Measurements from ENCODE around the gene METTL1. TPM values are rescaled to one million over a fixed set of nuclear protein-coding genes. Genes with fewer than 3 reads are reported as not detected.

METTL1 gene
- total and polyA plus RNA-seq, 2 experiments from 2014 or later: 8.6 to 31.1 TPM

- WGBS (ENCODE audit: low lambda C conversion rate, missing lambda C conversion rate): 94% methylated on average over 11 of the region's 11 CpGs
- peaks cover 21% of the 10 kb centered on the region for H3K27me3 ChIP-seq
- H3K79me2 ChIP-seq: no peaks in the 10 kb centered on the region
- H3K4me2 ChIP-seq: no peak overlapping the region
- no peak overlapping the region for H3K4me3 ChIP-seq
- no peaks in the 10 kb centered on the region for H3K9me3 ChIP-seq (ENCODE audit: low read depth)
- no peaks in the 10 kb centered on the region for H3K9me2 ChIP-seq (replicated peaks; ENCODE audit: insufficient read depth)
- H3K4me1 ChIP-seq (ENCODE audit: insufficient read depth): no peaks in the 10 kb centered on the region
- peak; percentile 2 for DNase-seq (ENCODE audit: low spot score)
- TF ChIP-seq CTCF (IDR thresholded peaks at IDR 0.05; ENCODE audit: poor library complexity): no peak
- TF ChIP-seq EZH2 (IDR thresholded peaks at IDR 0.05; ENCODE audit: borderline replicate concordance): no peak
- no peak for TF ChIP-seq EZH2phosphoT487 (IDR thresholded peaks at IDR 0.05; ENCODE audit: low read depth, severe bottlenecking, unreplicated experiment)
- no peaks in the 10 kb centered on the region for H3K36me3 ChIP-seq (replicated peaks; ENCODE audit: insufficient read depth, low read depth)
- H3K27ac ChIP-seq: no peak overlapping the region
- no peak overlapping the region for H2AFZ ChIP-seq
- H4K20me1 ChIP-seq (ENCODE audit: insufficient read depth, poor library complexity, severe bottlenecking): no peaks in the 10 kb centered on the region
Measured at GRCh38 chr12:57720606-57721595, 51.0 kb downstream of the METTL1 start.

GRCh38 chr12:57719777-57720605 is 51.9 kb downstream of the METTL1 start:
- 95% methylated on average over 20 of the region's 20 CpGs for WGBS (ENCODE audit: low lambda C conversion rate, missing lambda C conversion rate)
- Histone ChIP-seq H3K4me2 (no peak overlapping the region), H4K20me1 (ENCODE audit: insufficient read depth, poor library complexity, severe bottlenecking) (no peaks in the 10 kb centered on the region), H3K4me3 (no peak overlapping the region), H2AFZ (no peak overlapping the region), H3K9me3 (ENCODE audit: low read depth) (no peaks in the 10 kb centered on the region), H3K4me1 (ENCODE audit: insufficient read depth) (no peaks in the 10 kb centered on the region), H3K27me3 (peaks cover 15% of the 10 kb centered on the region), H3K9me2 (replicated peaks; ENCODE audit: insufficient read depth) (no peaks in the 10 kb centered on the region), H3K36me3 (replicated peaks; ENCODE audit: insufficient read depth, low read depth) (no peaks in the 10 kb centered on the region), H3K27ac (no peak overlapping the region), H3K79me2 (no peaks in the 10 kb centered on the region)
- DNase-seq (ENCODE audit: low spot score): peak; percentile 1
- no peak for TF ChIP-seq CTCF (IDR thresholded peaks at IDR 0.05; ENCODE audit: poor library complexity)
- no peak for TF ChIP-seq EZH2 (IDR thresholded peaks at IDR 0.05; ENCODE audit: borderline replicate concordance)
- TF ChIP-seq EZH2phosphoT487 (IDR thresholded peaks at IDR 0.05; ENCODE audit: low read depth, severe bottlenecking, unreplicated experiment): no peak

- Histone ChIP-seq H3K9me3 (ENCODE audit: low read depth) (no peaks in the 10 kb centered on the region), H3K4me2 (no peak overlapping the region), H3K4me3 (no peak overlapping the region), H3K36me3 (replicated peaks; ENCODE audit: insufficient read depth, low read depth) (no peaks in the 10 kb centered on the region), H3K4me1 (ENCODE audit: insufficient read depth) (no peaks in the 10 kb centered on the region), H4K20me1 (ENCODE audit: insufficient read depth, poor library complexity, severe bottlenecking) (no peaks in the 10 kb centered on the region), H3K79me2 (no peaks in the 10 kb centered on the region), H2AFZ (no peak overlapping the region), H3K9me2 (replicated peaks; ENCODE audit: insufficient read depth) (no peaks in the 10 kb centered on the region), H3K27ac (no peak overlapping the region), H3K27me3 (peaks cover 4% of the 10 kb centered on the region)
- WGBS (ENCODE audit: low lambda C conversion rate, missing lambda C conversion rate): 98% methylated on average over 15 of the region's 15 CpGs
- no peak for TF ChIP-seq EZH2 (IDR thresholded peaks at IDR 0.05; ENCODE audit: borderline replicate concordance)
- DNase-seq (ENCODE audit: low spot score): peak; percentile 2
Measured at GRCh38 chr12:57718641-57719528, 53.0 kb downstream of the METTL1 start.

Small RNAs within 50 kb of the gene (microRNA-seq; reads per million reads assigned to microRNA genes)
- gene MIR6759: 1.3 reads per million

Small RNAs within 50 kb of the gene (small RNA-seq; reads per million reads assigned to genes)
- not detected for gene RNU6-1083P

Other genes with a start within 250 kb of the METTL1 start
- 6.6 and 7.0 TPM in 2 replicates for gene MBD6, start 249.3 kb downstream of the METTL1 start, total RNA-seq
- gene MBD6, start 249.3 kb downstream of the METTL1 start, polyA plus RNA-seq: 35.2 and 39.8 TPM in 2 replicates
- gene DCTN2, start 224.9 kb downstream of the METTL1 start, total RNA-seq: 122 and 124 TPM in 2 replicates
- gene DCTN2, start 224.9 kb downstream of the METTL1 start, polyA plus RNA-seq: 110 and 112 TPM in 2 replicates
- gene KIF5A, start 222.1 kb downstream of the METTL1 start, total RNA-seq: 0.03 and 0.16 TPM in 2 replicates
- gene KIF5A, start 222.1 kb downstream of the METTL1 start, polyA plus RNA-seq: 0.18 TPM in 2 replicates
- 30.0 and 41.6 TPM in 2 replicates for gene PIP4K2C, start 180.9 kb downstream of the METTL1 start, total RNA-seq
- gene PIP4K2C, start 180.9 kb downstream of the METTL1 start, polyA plus RNA-seq: 32.3 and 34.2 TPM in 2 replicates
- 17.7 and 19.9 TPM in 2 replicates for gene DTX3, start 167.3 kb downstream of the METTL1 start, total RNA-seq
- 31.2 and 42.9 TPM in 2 replicates for gene DTX3, start 167.3 kb downstream of the METTL1 start, polyA plus RNA-seq
- gene ARHGEF25, start 160.7 kb downstream of the METTL1 start, total RNA-seq: 9.0 and 12.6 TPM in 2 replicates
- 0.29 and 1.3 TPM in 2 replicates for gene ARHGEF25, start 160.7 kb downstream of the METTL1 start, polyA plus RNA-seq
- gene B4GALNT1, start 138.9 kb downstream of the METTL1 start, total RNA-seq: 0.24 and 0.97 TPM in 2 replicates
- gene B4GALNT1, start 138.9 kb downstream of the METTL1 start, polyA plus RNA-seq: 0.97 and 1.2 TPM in 2 replicates
- 303 and 366 TPM in 2 replicates for gene OS9, start 78.0 kb downstream of the METTL1 start, total RNA-seq
- 243 and 250 TPM in 2 replicates for gene OS9, start 78.0 kb downstream of the METTL1 start, polyA plus RNA-seq
- 0.33 and 0.76 TPM in 2 replicates for gene AGAP2, start 33.4 kb downstream of the METTL1 start, total RNA-seq
- 0.04 TPM in 2 replicates for gene AGAP2, start 33.4 kb downstream of the METTL1 start, polyA plus RNA-seq
- gene TSPAN31, start 27.1 kb downstream of the METTL1 start, total RNA-seq: 77.6 and 81.3 TPM in 2 replicates
- 54.9 and 69.2 TPM in 2 replicates for gene TSPAN31, start 27.1 kb downstream of the METTL1 start, polyA plus RNA-seq
- gene CDK4, start 19.8 kb downstream of the METTL1 start, total RNA-seq: 306 and 339 TPM in 2 replicates
- 308 and 315 TPM in 2 replicates for gene CDK4, start 19.8 kb downstream of the METTL1 start, polyA plus RNA-seq
- 14.6 and 16.9 TPM in 2 replicates for gene MARCHF9, start 17.0 kb downstream of the METTL1 start, total RNA-seq
- 13.6 and 14.8 TPM in 2 replicates for gene MARCHF9, start 17.0 kb downstream of the METTL1 start, polyA plus RNA-seq
- 0.23 and 2.9 TPM in 2 replicates for gene CYP27B1, start 5.0 kb downstream of the METTL1 start, total RNA-seq
- gene CYP27B1, start 5.0 kb downstream of the METTL1 start, polyA plus RNA-seq: 0.89 and 2.3 TPM in 2 replicates
- 5.5 and 7.6 TPM in 2 replicates for gene EEF1AKMT3, start 509 bp upstream of the METTL1 start, total RNA-seq
- gene EEF1AKMT3, start 509 bp upstream of the METTL1 start, polyA plus RNA-seq: 4.5 and 10.3 TPM in 2 replicates
- gene TSFM, start 10.7 kb upstream of the METTL1 start, total RNA-seq: 15.7 and 25.9 TPM in 2 replicates
- 38.9 and 46.8 TPM in 2 replicates for gene TSFM, start 10.7 kb upstream of the METTL1 start, polyA plus RNA-seq
- gene AVIL, start 46.6 kb upstream of the METTL1 start, total RNA-seq: 1.0 and 2.4 TPM in 2 replicates
- gene AVIL, start 46.6 kb upstream of the METTL1 start, polyA plus RNA-seq: 0.93 and 1.3 TPM in 2 replicates
- gene CTDSP2, start 74.6 kb upstream of the METTL1 start, total RNA-seq: 96.8 and 107 TPM in 2 replicates
- 59.3 and 75.9 TPM in 2 replicates for gene CTDSP2, start 74.6 kb upstream of the METTL1 start, polyA plus RNA-seq
- 6.8 and 13.7 TPM in 2 replicates for gene ATP23, start 169.5 kb upstream of the METTL1 start, total RNA-seq
- 6.3 and 9.1 TPM in 2 replicates for gene ATP23, start 169.5 kb upstream of the METTL1 start, polyA plus RNA-seq

Data from hepatocyte (in vitro differentiated cells).